Stimulated activated CD4-positive, alpha-beta T cell treated with anti-CD3 and anti-CD28 coated beads, Interleukin-4, amount 100 ng/mL, for 48 hours (primary cell): ENCODE results near the gene P2RY6.
"Not testable (repeated sequence)": the region's sequence is repeated elsewhere in the genome, so short reads cannot be mapped to it uniquely, and the experiment has no call there.

Experiments
- DNase-seq, 2 donors: peaks; one replicate each; pipeline ENCODE4 v3.0.0-alpha.2; 2020; ENCODE audit warnings: low read depth in 2 of 2

Gene P2RY6, protein sequence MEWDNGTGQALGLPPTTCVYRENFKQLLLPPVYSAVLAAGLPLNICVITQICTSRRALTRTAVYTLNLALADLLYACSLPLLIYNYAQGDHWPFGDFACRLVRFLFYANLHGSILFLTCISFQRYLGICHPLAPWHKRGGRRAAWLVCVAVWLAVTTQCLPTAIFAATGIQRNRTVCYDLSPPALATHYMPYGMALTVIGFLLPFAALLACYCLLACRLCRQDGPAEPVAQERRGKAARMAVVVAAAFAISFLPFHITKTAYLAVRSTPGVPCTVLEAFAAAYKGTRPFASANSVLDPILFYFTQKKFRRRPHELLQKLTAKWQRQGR

GRCh38 chr11:73271936-73272679, at the start of gene P2RY6:
TSS of gene P2RY6 (plus strand) at chr11:73272338. CDS start at chr11:73296519, 24,181 bp downstream.
- DNase-seq = no peak

GRCh38 chr11:73223998-73224730, 48.0 kb upstream of the P2RY6 start:
- no peak for DNase-seq

DNA sequence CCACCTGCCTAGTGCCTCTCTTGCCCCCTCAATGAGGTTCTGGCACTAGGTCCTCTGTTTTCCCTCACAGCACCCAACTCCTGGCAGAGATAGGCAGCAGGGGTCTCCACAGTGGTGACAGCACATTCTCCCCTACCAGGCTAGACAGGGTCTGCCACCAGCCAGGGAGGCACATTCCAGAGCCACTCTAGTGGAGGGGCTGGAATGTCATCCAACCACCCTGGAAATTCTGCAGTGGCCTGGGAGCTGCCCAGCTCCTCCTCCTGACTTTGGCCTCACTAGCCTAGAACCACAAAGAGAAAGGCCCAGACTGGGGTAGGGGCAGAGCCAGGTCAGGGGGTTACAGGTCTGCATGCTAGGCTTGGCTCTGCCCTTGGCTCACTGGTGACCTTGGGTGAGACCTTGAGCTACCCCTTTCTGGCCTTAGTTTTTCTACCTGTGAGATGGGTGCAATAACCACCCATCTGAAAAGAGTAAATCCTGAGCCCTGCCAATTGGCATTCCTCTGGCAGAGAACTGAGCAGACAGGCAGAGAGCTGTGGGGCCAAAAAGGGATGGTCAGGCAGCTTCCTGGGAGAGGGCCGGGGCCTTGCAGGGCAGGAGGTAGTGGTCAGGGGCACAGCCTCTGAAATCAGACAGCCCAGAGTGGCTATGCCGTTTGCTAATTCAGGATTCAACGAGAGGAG, 47.0 kb upstream of the P2RY6 start:
- no peak for DNase-seq

DNA sequence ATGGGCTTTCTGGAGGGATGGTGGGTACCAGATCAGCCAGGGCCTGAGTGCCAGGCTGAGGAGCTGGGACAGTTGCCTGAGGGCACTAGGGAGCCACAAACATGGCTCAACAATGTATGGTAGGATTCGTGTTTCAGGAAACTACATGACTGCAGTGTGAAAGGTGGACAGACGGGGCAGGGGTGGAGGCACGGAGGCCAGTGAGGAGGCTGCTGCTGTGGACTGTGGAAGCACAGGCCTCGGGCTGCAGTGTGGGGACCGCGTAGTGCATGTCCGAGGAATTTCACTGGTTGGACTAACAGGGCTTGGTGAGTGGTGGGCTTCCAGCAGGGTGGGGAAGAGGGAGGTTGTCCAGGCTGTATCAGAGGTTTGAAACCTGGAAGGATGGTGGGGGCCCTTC, 46.3 kb upstream of the P2RY6 start:
- DNase-seq = no peak

GRCh38 chr11:73226297-73227006, 45.7 kb upstream of the P2RY6 start:
- DNase-seq = no peak

DNA sequence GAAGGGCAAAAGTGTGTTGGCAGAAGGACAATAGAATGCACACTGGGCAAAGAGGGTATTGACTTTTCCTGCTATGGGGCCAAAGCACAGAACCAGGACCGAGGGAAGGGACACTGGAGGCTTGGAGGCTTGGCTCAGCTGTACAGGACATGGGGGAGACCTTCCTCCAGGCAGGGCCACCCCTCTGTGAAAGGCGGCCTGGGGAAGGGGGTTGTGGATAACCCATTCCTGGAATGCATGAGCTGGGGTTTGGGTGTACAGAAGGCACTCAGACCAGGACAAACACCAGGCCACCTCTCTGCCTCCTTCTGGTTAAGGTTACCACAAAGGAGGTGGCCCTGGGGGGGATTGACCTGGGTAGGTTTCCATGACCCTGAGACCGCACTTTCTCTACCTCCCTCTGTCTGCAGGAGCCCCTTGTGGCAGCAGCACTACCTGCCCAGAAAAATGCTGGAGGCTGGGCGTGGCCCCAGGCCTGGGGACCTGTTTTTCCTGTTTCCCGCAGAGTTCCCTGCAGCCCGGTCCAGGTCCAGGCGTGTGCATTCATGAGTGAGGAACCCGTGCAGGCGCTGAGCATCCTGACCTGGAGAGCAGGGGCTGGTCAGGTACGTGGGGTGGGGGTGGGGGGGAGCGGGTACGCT, 44.4 kb upstream of the P2RY6 start:
- DNase-seq = no peak

- DNase-seq = no peak
Measured at GRCh38 chr11:73228268-73229134, 43.6 kb upstream of the P2RY6 start.

GRCh38 chr11:73229321-73229895, 42.7 kb upstream of the P2RY6 start:
- DNase-seq = no peak

- no peak for DNase-seq
Measured at GRCh38 chr11:73229896-73230875, 42.0 kb upstream of the P2RY6 start.

DNA sequence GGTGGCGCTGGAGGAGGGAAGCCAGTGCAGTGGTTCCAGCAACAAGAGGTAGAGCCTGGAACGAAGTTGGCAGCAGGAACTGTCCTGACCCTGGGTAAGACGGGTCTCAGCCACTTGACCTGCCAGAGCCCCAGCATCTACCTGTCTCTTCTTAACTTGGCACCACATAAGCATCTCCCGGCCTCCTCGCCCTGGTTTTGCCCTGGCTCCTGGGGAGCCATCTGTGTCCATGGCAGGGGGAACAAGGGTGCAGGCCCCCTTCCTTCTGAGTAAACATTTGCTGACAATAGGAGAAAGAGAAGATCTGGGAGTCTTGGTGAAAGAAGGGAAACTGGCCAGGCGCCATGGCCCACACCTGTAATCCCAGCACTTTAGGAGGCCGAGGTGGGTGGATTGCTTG, 41.2 kb upstream of the P2RY6 start:
- DNase-seq = no peak

DNA sequence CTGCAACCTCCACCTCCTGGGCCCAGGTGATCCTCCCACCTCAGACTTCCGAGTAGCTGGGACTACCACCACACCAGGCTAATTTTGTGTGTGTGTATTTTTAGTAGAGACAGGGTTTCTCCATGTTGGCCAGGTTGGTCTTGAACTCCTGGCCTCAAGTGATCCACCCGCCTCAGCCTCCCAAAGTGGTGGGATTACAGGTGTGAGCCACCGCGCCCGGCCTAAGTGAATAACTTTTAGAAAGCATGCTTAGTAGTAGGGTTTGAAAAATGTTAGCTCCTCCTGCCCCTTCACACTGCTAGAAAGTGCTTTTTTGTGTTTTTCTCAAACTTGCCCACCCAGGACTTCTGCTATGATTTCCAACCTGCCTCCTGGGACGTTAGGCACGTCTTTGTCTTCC, 39.7 kb upstream of the P2RY6 start:
- DNase-seq = not testable (repeated sequence)

- no peak for DNase-seq
Measured at GRCh38 chr11:73233211-73233610, 38.9 kb upstream of the P2RY6 start.

DNA sequence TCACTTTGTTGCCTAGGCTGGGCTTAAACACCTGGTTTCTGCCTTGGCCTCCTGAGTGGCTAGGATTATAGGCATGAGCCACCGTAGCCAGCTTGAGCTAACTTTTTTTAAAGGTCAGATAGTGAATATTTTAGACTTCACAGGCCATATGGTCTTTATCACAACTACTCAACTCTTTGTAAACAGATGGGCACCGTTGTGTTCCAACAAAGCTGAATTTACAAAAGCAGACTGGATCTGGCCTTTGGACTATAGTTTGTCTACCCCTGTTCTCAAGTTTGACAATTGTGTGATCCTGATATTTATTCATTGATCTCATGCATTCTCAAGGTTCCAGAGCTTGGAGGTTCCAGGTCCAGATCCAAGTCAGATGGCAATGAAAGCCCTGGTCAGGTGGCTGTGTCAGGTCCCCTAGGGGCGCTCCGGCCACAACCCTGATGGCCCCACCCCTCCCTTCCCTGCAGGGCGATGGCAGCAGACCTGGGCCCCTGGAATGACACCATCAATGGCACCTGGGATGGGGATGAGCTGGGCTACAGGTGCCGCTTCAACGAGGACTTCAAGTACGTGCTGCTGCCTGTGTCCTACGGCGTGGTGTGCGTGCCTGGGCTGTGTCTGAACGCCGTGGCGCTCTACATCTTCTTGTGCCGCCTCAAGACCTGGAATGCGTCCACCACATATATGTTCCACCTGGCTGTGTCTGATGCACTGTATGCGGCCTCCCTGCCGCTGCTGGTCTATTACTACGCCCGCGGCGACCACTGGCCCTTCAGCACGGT, 38.3 kb upstream of the P2RY6 start:
- DNase-seq = no peak

DNA sequence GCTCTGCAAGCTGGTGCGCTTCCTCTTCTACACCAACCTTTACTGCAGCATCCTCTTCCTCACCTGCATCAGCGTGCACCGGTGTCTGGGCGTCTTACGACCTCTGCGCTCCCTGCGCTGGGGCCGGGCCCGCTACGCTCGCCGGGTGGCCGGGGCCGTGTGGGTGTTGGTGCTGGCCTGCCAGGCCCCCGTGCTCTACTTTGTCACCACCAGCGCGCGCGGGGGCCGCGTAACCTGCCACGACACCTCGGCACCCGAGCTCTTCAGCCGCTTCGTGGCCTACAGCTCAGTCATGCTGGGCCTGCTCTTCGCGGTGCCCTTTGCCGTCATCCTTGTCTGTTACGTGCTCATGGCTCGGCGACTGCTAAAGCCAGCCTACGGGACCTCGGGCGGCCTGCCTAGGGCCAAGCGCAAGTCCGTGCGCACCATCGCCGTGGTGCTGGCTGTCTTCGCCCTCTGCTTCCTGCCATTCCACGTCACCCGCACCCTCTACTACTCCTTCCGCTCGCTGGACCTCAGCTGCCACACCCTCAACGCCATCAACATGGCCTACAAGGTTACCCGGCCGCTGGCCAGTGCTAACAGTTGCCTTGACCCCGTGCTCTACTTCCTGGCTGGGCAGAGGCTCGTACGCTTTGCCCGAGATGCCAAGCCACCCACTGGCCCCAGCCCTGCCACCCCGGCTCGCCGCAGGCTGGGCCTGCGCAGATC, 37.5 kb upstream of the P2RY6 start:
- no peak for DNase-seq

DNA sequence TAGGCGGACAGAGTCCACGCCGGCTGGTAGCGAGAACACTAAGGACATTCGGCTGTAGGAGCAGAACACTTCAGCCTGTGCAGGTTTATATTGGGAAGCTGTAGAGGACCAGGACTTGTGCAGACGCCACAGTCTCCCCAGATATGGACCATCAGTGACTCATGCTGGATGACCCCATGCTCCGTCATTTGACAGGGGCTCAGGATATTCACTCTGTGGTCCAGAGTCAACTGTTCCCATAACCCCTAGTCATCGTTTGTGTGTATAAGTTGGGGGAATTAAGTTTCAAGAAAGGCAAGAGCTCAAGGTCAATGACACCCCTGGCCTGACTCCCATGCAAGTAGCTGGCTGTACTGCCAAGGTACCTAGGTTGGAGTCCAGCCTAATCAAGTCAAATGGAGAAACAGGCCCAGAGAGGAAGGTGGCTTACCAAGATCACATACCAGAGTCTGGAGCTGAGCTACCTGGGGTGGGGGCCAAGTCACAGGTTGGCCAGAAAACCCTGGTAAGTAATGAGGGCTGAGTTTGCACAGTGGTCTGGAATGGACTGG, 36.8 kb upstream of the P2RY6 start:
- no peak for DNase-seq

- DNase-seq = no peak
Measured at GRCh38 chr11:73236205-73236765, 35.9 kb upstream of the P2RY6 start.
